Activated gamma-delta T cell treated with anti-CD3 and anti-CD28 coated beads, Interleukin-2, amount 50 U/mL, for 16 hours (primary cell): ENCODE data around the gene RAD51B.

Experiments
- DNase-seq: peaks from one replicate; pipeline ENCODE4 v3.0.0-alpha.2; 2020; ENCODE audit warnings: low read depth

The RAD51B gene

GRCh38 chr14:68146818-68147217, 327.2 kb downstream of the RAD51B start:
- DNase-seq, result no peak

DNA sequence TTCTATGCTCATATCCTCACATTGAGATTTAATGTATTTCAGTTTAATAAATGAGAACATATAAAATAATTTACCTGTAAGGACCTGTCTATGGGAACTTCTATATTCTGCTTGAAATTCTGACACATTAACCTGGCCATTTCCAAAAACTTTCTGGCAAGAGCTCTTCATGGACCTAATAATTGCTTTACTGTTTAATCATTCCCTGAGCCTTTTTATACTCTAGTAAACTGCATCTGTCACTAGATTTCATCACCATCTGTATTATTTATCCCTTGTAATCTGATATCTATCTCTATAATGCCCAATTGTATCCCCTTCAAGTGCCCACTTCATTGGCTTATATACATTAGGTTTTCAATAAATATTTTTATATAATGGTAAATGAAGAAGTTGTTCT, 327.7 kb downstream of the RAD51B start:
- DNase-seq, result no peak

DNA sequence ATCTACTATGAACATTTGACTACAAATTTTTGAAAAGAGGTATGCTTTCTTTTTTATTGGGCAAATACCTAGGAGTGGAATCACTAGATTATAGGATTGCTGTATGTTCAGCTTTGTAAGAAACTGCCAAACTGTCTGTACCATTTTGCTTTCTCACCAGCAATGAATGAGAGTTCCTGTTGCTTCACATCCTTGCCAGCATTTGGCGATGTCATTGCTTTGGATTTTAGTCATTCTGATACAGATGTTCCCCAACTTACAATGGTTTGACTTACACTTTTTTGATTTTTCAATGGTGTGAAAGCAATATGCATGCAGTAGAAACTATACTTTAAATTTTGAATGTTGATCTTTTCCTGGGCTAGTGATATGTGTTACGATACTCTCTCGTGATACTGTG, 328.7 kb downstream of the RAD51B start:
- DNase-seq, result no peak

- DNase-seq, result no peak
Observed at GRCh38 chr14:68148763-68149162, 329.2 kb downstream of the RAD51B start.

DNA sequence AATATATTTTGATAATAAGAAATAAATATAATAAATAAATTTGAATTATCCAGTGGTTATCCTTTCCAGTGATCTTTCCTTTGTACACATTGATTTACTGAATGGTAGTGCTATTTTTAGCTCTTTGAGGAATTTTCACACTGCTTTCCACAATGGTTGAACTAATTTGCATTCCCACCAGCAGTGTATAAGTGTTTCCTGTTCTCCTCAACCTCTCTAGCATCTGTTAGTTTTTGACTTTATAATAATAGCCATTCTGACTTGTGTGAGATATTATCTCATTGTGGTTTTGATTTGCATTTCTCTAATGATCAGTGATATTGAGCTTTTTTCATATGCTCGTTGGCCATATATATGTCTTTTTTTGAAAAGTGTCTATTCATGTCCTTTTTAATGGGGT, 333.7 kb downstream of the RAD51B start:
- no peak for DNase-seq

- DNase-seq, result no peak
Observed at GRCh38 chr14:68154275-68154674, 334.7 kb downstream of the RAD51B start.

DNA sequence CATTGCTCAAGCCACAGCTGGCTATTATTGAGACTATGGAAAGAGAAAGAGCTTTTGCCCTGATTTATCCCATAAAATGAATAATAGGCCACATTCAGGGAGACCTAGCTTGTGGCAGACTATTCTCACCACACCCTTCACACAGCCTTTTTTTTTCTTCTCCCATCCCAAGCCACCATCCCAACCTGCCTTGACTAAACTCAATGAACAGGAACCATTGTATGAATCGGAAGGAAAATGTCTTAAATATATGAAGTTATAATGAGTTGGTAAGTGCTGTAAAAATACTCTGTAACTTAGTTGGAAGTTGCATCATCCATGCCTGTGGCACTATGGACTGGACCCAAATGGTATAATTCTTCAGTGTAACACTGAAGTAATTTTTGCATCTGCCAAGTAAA, 338.4 kb downstream of the RAD51B start:
- DNase-seq, result no peak

DNA sequence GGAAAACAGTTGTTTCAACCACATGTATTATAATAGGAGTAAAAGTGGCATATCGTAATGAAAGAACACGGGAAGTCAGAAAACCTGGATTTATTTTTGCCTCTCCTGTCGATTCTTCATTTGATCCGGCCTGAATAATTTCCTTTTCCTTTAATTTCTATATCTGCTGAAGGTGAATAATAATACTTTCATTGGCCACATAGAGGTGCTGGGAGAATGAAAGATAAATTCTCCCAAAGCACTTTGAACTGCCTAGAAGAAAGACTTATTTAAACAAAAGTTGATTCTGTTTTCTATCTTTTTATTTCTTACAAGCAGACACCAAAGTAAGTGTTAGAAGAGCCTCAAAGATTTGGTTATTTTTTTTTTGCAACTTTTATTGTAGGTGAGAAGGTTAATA, 339.1 kb downstream of the RAD51B start:
- DNase-seq, result no peak

GRCh38 chr14:68159701-68160633, 340.4 kb downstream of the RAD51B start:
- DNase-seq, result no peak

GRCh38 chr14:68160779-68161546, 341.4 kb downstream of the RAD51B start:
- no peak for DNase-seq

DNA sequence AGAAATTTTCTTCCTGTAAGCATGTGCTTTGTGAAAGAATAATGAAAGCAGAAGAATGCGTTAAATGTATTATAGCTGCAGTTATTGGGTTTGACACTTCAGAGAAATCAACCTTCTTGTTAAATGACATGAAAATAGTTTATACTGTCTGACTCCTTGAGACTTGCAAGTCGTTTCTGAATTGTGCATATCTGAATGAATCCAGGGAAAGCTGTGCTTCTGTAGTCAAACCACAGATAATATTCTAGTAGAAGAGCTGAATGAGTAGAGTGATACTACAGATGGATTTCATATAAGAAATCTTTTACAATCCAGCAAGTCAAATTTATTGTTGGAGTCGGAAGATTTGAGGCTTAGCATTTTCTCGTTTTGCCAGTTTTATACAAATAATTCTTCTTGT, 343.3 kb downstream of the RAD51B start:
- DNase-seq, result no peak

- no peak for DNase-seq
Observed at GRCh38 chr14:68164711-68165113, 345.1 kb downstream of the RAD51B start.

GRCh38 chr14:68165274-68165843, 345.8 kb downstream of the RAD51B start:
- DNase-seq, result no peak

DNA sequence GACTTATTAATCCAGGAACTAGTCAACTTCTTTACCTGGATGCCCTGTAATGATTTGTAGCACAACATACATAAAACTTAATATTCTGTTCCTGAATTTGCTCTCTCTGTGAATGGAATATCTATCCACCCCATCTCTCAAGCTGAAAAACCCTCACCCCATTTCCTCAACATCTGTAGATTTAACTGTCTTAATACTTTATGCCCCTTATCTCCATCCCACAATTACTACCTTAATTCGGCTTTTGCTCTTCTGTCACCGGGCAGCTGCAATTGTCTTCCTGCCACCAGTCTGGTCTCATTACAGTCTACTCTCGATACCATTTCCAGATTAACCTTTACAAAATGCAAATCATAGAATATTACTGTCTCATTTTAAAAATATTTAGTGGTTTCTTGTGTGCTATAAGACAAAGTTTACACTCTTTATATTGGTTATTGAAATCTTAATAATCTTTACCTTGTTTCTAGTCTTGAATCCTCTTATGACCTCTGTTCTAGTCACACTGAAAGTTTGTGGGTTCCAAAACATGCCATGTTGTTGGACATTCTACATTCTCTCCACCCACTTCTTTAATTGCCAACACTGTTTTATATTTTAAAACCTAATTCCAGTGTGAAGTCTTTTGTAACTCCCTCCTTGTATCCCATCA, 347.3 kb downstream of the RAD51B start:
- no peak for DNase-seq

DNA sequence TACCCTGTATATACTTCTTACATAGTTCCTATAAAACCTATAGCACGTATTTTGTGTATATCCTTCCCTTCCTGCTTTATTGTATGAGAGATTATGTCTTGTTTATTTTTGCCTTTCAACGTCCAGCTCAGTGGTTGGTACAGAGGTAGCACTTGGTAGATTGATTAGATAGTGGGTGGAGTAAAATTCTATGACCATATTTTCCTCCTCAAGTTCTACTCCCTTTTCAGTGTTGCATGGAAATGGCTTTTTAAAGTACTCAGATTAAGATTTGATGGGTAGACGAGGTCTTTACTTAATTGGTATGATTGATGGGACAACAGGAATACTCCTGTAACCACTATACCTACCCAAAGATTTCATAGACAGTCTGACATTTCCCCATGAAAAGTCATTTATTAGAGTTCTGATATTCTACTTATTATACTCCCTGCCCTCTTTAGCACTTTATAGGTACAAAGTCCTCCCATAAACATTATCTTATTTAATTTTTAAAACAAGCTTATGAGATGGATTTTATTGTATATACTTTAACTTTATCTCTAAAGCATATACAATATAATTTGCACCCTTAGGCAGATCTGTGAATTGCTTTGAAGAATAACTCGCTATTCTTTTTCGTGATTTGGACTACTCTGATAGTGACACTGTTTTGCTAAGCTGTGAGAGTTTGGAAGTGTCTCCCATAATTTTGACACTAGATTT, 348.0 kb downstream of the RAD51B start:
- DNase-seq, result no peak

GRCh38 chr14:68168460-68169109, 349.0 kb downstream of the RAD51B start:
- no peak for DNase-seq

DNA sequence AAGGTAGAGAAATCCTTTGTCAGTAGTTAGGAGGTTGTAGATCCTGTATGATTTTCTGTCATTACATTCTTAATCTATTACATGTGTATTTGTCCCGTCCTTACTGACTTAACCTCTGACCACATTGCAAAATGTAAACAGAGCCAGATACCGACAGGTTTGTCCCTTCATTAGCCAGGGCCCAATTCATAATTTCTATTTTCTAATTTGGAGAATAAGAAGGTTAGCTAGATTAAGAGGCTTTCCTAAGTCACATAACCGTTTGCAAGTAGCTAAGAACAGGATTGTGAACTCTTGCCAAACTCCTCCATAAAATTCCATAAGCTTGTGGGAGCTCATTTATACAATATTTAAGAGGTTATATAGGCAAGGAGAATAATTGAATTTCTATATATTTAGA, 352.6 kb downstream of the RAD51B start:
- no peak for DNase-seq

- no peak for DNase-seq
Observed at GRCh38 chr14:68172627-68173026, 353.0 kb downstream of the RAD51B start.

GRCh38 chr14:68173227-68173972, 353.8 kb downstream of the RAD51B start:
- no peak for DNase-seq

- no peak for DNase-seq
Observed at GRCh38 chr14:68174446-68174845, 354.9 kb downstream of the RAD51B start.
